NCI-H146 treated with DMSO at 0.1 percent for 48 hours (cell line): ENCODE results near the gene IQGAP1.
"Not testable (repeated sequence)": the region's sequence is repeated elsewhere in the genome, so short reads cannot be mapped to it uniquely, and the experiment has no call there.

Source experiments
- DNase-seq: peaks from one replicate; lab custom pipeline; 2025; ENCODE audit not compliant: unreplicated experiment; lab: John Stamatoyannopoulos, UW

Gene IQGAP1

GRCh38 chr15:90482124-90483011, 94.3 kb downstream of the IQGAP1 start:
- DNase-seq, result no peak

- DNase-seq, result no peak
Measured at GRCh38 chr15:90483012-90483307, 94.9 kb downstream of the IQGAP1 start.

GRCh38 chr15:90483637-90484036, 95.6 kb downstream of the IQGAP1 start:
- DNase-seq, result no peak

- DNase-seq, result no peak
Measured at GRCh38 chr15:90487186-90487585, 99.1 kb downstream of the IQGAP1 start.

DNA sequence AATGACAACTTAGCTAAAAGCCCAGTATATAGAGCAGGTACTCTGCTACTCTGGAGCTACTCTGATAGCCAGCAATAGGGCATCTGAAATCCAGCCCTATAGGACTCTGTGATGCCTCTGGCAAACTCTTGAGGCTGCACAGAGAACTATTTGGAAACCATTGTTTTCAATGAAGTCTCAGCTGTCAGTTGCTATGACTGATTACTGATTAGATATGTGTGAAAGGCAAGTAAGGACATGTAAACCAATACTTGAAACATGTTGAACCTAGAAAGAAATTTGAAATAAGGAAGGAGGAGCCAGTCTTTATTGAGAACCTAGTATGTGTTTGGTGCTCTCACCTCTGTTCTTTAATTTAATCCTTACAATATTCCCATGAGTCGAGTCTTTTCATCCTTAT, 101.5 kb downstream of the IQGAP1 start:
- DNase-seq, result no peak

DNA sequence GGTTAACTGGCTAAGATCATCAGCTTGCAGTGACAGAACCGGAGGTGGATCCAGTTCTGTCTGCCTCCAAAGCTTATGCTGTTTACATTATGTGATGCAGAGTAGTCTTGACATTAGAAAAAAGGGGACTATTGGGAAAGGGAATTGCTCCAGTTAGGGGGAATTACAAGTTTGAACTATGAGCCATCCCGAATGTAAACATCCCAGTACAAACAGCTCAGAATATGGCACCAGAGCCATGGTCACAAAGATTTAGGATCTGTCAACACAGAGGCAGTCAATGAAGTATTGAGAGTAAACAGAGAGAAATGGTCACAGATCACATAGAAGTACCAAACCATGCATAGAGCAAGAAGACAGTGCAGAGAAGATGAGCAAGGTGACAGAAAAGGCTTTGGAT, 101.9 kb downstream of the IQGAP1 start:
- DNase-seq, result no peak

- no peak for DNase-seq
Measured at GRCh38 chr15:90493647-90494046, 105.6 kb downstream of the IQGAP1 start.

DNA sequence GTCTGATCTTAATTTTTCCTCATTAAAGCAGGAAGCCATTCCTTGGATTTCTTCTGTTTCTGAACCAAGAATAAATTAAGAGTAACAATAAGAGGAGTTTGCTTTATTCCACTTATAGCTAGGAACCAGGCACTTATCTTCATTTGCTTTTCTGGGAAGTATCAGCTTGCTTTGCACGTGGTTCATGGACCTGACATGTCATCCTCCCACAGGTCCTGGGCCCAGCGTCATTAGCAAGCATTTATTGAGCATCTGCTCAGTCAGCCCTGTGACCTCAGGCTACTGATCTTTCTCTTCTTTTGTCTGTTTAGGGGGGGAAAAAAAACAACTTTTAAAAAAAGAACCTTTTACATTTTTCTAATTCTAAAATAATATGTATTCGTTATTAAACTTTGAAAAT, 107.0 kb downstream of the IQGAP1 start:
- no peak for DNase-seq

GRCh38 chr15:90496791-90497190, 108.7 kb downstream of the IQGAP1 start:
- no peak for DNase-seq

GRCh38 chr15:90497376-90497775, 109.3 kb downstream of the IQGAP1 start:
- DNase-seq, result no peak

GRCh38 chr15:90497912-90498311, 109.9 kb downstream of the IQGAP1 start:
- no peak for DNase-seq

DNA sequence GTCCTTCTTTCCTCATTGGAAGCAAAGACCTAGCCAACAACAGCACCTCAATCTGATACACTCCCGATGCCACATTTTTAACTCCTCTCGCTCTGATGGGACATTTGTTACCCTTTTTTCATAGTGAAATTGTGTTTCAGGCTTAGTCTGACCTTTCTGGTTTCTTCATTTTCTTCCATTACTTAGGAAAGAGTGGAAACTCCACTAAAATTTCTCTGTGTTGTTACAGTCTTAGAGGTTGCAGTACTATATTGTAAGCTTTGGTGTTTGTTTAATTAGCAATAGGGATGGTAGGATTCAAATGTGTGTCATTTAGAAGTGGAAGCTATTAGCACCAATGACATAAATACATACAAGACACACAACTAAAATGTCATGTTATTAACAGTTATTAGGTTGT, 112.1 kb downstream of the IQGAP1 start:
- no peak for DNase-seq

DNA sequence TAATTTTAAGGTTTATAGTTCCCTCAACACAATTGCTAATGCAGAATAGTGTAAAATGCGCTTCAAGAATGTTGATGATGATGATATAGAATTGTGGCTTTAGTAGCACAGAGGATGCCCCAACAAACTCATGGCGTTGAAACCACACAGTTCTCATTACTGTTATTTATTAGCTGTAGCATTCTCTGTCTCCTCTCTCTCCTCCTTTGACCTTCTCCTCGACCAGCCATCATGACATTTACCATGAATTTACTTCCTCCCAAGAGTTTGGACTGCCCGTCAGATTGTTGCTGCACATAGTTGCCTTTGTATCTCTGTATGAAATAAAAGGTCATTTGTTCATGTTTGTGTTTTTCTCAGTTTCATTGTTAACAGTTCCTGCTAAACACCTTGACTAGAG, 113.9 kb downstream of the IQGAP1 start:
- no peak for DNase-seq

- not testable (repeated sequence) for DNase-seq
Measured at GRCh38 chr15:90510781-90511180, 122.7 kb downstream of the IQGAP1 start.

DNA sequence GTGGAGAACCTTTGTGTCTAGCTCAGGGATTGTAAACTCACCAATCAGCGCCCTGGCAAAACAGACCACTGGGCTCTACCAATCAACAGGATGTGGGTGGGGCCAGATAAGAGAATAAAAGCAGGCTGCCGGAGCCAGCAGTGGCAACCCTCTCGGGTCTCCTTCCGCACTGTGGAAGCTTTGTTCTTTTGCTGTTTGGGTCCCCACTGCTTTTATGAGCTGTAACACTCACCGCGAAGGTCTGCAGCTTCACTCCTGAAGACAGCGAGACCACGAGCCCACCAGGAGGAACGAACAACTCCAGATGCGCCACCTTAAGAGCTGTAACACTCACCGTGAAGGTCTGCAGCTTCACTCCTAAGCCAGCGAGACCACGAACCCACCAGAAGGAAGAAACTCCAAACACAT, 123.2 kb downstream of the IQGAP1 start:
- not testable (repeated sequence) for DNase-seq

- DNase-seq, result no peak
Measured at GRCh38 chr15:90512276-90512675, 124.2 kb downstream of the IQGAP1 start.

DNA sequence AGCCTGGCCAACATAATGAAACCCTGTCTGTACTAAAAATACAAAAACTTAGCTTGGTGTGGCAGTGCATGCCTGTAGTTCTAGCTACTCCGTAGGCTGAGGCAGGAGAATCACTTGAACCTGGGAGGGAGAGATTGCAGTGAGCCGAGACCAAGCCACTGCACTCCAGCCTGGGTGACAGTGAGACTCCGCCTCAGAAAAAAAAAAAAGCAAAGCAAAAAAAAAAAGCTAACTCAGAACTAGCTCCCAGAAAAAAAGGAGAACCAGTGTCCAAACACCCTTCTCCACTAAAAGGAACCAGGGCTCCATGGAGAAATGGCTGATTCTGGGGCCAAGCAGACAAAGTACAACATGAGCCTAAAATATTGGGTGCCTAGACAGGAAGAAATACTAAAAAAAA, 124.9 kb downstream of the IQGAP1 start:
- no peak for DNase-seq

- no peak for DNase-seq
Measured at GRCh38 chr15:90513448-90513847, 125.4 kb downstream of the IQGAP1 start.

DNA sequence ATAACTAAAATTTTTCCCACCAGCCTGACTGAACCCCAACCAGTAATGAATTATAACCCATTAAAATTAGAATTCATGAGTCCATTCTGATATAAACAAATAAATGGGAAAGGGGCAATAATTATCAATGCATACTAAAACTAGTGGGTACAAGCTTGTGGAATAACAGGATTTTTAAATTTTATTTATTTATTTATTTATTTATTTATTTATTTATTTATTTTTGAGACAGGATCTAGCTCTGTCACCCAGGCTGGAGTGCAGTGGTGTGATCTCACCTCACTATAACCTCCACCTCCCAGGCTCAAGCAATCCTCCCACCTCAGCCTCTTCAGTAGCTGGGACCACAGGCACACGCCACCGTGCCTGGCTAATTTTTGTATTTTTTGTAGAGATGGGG, 125.9 kb downstream of the IQGAP1 start:
- not testable (repeated sequence) for DNase-seq

- DNase-seq, result no peak
Measured at GRCh38 chr15:90519688-90520087, 131.6 kb downstream of the IQGAP1 start.

GRCh38 chr15:90520365-90520764, 132.3 kb downstream of the IQGAP1 start:
- DNase-seq, result no peak

- DNase-seq, result no peak
Measured at GRCh38 chr15:90523373-90523772, 135.3 kb downstream of the IQGAP1 start.
